ENCODE measurements around the gene ITGA11.
"Not testable (repeated sequence)": the region's sequence is repeated elsewhere in the genome, so short reads cannot be mapped to it uniquely, and the experiment has no call there.

ITGA11 gene

DNA sequence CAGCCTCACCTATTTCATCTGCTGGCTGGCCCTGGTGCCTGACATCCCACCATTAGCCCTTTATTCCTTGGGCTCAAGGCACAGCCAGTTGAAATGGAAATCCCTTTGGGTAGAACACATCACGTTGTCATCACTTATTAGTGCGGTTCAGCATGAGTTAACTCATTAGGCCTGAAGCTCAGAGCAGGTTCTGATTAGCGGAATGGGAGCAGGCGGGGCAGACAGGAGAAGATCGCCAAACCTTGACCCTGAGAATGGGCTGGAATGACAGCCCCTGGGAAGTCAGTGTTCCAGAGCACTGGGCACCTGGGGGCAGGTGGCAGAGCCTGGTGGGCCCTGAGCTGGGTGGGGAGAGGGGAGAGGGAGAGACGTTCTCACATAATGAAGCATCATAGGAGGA is 5.8 kb downstream of the ITGA11 start:
- no peak for DNase-seq
- no peak overlapping the region for H3K4me3 Mint-ChIP-seq

DNA sequence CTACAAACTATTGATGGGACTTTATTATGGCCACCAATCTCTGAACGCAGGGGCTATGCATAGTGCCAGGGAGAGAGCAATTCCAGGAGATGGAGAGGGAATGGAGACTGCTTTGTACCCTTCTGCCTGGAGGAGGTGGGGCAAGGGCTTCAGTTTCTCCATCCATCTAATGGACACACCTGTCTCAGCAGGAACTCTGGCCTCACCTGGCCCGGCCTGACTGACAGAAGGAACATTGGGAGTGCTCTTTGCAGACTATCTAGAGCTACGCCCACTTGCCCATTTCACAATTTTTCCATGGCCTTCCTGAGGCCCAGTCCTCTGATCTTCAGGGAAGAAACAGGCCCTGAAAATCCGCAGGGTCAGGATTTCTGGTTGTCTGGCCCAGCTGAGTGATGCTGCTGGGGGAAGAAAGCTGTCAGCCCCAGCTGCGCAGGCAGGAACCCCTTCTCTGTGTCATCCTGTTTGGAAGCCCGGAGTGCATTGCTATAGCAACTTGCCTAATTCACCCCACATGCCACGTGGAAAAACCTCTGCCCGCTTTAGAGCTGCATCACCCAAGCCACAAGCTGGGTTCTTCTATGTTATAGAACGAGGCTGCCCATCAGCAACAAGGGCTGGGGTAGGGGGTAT is 6.4 kb downstream of the ITGA11 start:
- ATAC-seq (replicated peaks): no peak

More for the DNA sequence above, 5.8 kb downstream of the ITGA11 start:
- no peaks in the 10 kb centered on the region for H3K36me3 Mint-ChIP-seq (ENCODE audit: insufficient read depth)
- ATAC-seq (replicated peaks): no peak
- H3K27me3 Mint-ChIP-seq: peaks cover 33 to 76% of the 10 kb centered on the region in 2 donors
- H3K9me3 Mint-ChIP-seq: no peaks in the 10 kb centered on the region
- no peaks in the 10 kb centered on the region for H3K4me1 Mint-ChIP-seq (ENCODE audit: low read depth in 2 of 2)
- no peak overlapping the region for H3K27ac Mint-ChIP-seq

DNA sequence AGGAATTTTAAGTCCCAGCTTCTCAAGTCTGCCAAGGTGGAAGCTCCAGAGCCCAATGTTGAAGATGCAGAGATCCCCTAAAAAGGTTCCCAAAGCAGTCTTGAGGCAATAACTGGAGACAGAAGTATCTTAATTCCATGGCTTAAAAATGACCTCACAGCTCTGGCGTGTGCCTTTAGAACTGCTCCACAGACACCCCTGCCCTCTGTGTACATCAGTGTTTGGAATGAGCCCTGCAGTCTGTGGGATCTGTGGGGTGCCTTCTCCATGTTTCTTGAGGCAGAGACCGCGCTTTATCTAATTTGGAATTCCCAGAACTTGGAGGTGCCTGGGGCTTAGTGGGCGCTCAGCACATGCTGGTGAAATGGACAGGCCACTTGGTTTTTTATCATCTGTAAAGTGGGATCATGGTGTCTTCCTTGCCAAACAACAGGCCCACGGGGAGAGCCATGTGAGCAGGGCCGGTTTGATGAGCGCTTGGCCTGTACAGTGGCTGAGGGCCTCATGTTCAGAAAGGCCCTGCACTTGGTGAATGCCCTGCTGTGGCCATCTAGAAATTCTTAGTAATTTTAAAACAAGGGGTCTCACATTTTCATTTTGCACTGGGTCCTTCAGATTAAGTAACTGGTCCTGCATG is 7.1 kb downstream of the ITGA11 start:
- DNase-seq (no peak), ATAC-seq (replicated peaks) (no peak)
- Mint-ChIP-seq H3K4me1 (ENCODE audit: low read depth in 2 of 2) (no peaks in the 10 kb centered on the region), H3K4me3 (no peak overlapping the region), H3K36me3 (ENCODE audit: insufficient read depth) (no peaks in the 10 kb centered on the region), H3K9me3 (no peaks in the 10 kb centered on the region), H3K27ac (no peak overlapping the region), H3K27me3 (peaks cover 33 to 69% of the 10 kb centered on the region in 2 donors)

More for the DNA sequence above, 6.4 kb downstream of the ITGA11 start:
- no peaks in the 10 kb centered on the region for H3K9me3 Mint-ChIP-seq
- no peak for DNase-seq
- H3K27ac Mint-ChIP-seq: no peak overlapping the region
- H3K4me3 Mint-ChIP-seq: no peak overlapping the region
- no peaks in the 10 kb centered on the region for H3K4me1 Mint-ChIP-seq (ENCODE audit: low read depth in 2 of 2)
- no peaks in the 10 kb centered on the region for H3K36me3 Mint-ChIP-seq (ENCODE audit: insufficient read depth)
- peaks cover 36 to 75% of the 10 kb centered on the region in 2 donors for H3K27me3 Mint-ChIP-seq

DNA sequence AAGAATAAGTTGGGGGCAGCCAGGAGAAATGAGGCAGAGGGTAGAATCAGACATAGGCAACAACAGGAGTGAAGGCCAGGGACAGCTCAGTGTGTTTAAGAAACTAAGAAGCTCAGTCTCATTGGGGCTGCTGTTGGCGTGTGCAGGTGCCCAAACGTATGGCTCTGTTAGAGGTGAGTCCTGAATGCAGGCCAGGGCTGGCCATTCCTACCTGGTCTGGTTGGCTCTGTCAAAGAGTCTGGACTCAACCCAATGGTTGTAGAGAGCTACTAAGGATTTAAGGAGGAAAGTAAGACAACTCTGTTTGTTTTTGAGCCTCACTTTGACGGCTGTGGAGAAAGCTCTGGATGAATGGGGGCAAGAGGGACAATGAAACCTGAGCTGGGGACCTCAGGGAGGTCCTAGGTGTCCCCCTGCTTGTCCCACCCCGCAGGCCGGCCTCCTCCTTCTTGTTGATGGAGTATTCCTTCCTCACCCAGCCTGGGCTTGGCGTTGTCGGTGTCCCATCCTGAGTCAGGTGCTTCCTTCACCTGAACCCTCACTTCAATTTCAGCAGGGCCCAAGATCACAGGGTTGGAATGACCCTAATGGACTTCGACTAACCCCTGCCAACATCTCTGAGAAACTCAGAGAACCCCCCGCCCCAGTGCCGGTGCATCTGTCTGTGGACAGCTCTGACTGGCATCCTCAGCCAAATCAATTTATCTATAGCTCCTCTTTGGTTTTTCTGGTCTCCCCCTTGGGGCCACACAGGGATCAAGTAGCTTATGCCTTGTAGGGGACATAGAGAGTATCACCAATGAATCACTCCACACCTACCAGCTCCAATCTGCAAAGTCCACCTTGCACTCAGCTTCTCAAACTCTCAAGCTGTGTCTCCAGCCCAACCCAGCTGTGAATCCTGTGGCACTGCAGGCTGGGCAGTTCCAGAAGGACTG is 8.3 kb downstream of the ITGA11 start:
- ATAC-seq (replicated peaks) (no peak), DNase-seq (no peak)
- H3K9me3 Mint-ChIP-seq: no peaks in the 10 kb centered on the region
- H3K4me1 Mint-ChIP-seq (ENCODE audit: low read depth in 2 of 2): no peaks in the 10 kb centered on the region
- H3K27ac Mint-ChIP-seq: no peak overlapping the region
- H3K36me3 Mint-ChIP-seq (ENCODE audit: insufficient read depth): no peaks in the 10 kb centered on the region
- no peak overlapping the region for H3K4me3 Mint-ChIP-seq
- H3K27me3 Mint-ChIP-seq: peaks cover 28 to 56% of the 10 kb centered on the region in 2 donors

DNA sequence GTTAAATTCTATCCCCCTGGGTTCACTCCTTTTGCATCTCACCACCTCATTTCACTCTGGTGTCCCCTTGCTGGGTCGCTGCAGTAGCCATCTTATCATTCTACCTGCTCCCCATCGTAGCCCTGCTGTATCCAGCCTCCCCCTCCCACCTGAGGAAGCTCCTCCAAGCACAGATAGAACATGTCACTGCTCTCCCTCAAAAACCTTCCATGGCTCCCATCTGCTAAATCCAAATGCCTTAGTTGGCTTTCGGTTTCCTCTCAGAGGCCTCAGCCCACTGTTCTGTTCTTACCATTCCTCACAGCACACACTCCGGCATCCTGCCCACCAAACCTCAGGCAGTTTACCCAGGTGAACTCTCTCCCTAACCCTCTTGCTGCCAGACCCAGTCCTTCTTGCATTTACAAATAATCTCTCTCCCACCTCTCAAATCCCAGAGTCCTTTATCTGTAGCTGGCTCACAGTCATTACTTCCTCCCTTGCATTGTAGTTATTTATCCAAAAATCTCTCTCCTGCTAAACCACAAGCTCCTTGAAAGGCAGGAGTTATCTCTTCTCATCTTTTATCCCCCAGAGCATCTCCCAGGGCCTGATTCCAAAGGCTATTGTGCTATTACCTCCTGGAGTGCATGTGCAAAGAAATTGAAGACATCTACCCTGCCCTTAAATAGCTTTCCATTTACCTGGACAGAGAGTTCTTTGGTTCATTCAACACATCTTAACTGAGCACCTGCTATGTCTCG is 9.4 kb downstream of the ITGA11 start:
- H3K27me3 Mint-ChIP-seq: peaks cover 28 to 46% of the 10 kb centered on the region in 2 donors
- not testable (repeated sequence) for H3K4me3 Mint-ChIP-seq; H3K27ac Mint-ChIP-seq; DNase-seq; H3K9me3 Mint-ChIP-seq; H3K36me3 Mint-ChIP-seq (ENCODE audit: insufficient read depth); H3K4me1 Mint-ChIP-seq (ENCODE audit: low read depth in 2 of 2); ATAC-seq (replicated peaks)

DNA sequence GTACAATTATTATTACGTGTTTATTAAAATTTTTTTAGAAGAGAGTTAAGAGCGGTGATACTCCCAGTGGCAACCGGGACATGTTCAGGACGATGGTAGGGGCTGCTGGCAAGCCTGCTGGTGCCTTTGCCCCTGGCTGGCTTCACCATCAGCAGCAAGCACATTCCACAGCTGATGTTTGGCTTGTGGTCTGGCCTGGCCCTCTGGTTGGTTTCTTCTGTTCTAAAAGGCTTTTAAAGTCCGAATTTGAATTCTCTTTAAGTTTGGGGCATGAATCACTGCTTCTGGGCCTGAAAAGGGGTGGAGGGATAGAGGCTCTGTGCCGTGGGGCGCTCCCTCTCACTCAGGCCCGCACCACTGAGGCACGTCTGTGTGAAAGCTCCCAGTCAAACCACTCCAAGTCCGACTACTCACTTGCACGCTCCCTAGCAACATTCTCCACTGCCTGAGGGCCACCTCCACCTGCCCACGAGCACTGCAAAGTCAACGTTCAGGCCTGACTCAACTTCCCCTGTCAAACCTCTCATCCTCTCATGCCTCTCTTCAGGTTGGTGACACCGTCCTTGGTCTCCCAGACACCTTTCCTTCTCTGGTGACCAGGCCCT is 10.1 kb downstream of the ITGA11 start:
- Mint-ChIP-seq H3K27ac (no peak overlapping the region), H3K36me3 (ENCODE audit: insufficient read depth) (no peaks in the 10 kb centered on the region)
- DNase-seq: no peak

DNA sequence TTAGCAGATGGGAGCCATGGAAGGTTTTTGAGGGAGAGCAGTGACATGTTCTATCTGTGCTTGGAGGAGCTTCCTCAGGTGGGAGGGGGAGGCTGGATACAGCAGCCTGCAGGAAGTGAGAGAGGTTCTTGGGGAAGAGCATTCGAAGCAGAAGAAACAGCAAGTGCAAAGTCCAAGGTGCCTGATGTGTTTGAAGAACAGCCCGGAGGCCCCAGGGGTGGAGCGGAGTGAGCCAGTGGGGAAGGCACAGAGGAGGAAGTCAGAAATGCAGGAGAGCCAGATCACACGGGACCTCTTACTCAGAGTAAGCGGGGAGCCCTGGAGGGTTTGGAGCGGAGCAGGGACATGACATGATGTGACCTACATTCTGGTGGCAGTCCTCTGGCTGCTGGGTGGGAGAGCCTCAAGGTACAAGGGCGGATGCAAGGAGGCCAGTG is 10.8 kb downstream of the ITGA11 start:
- ATAC-seq (replicated peaks) (no peak), DNase-seq (no peak)
- Mint-ChIP-seq H3K27me3 (peaks cover 28 to 38% of the 10 kb centered on the region in 2 donors), H3K4me1 (ENCODE audit: low read depth in 2 of 2) (no peaks in the 10 kb centered on the region), H3K4me3 (no peak overlapping the region), H3K27ac (no peak overlapping the region), H3K9me3 (no peaks in the 10 kb centered on the region), H3K36me3 (ENCODE audit: insufficient read depth) (no peaks in the 10 kb centered on the region)

More for the DNA sequence above, 10.1 kb downstream of the ITGA11 start:
- H3K4me1 Mint-ChIP-seq (ENCODE audit: low read depth in 2 of 2): no peaks in the 10 kb centered on the region
- peaks cover 28 to 39% of the 10 kb centered on the region in 2 donors for H3K27me3 Mint-ChIP-seq
- no peak overlapping the region for H3K4me3 Mint-ChIP-seq
- ATAC-seq (replicated peaks): no peak
- H3K9me3 Mint-ChIP-seq: no peaks in the 10 kb centered on the region

DNA sequence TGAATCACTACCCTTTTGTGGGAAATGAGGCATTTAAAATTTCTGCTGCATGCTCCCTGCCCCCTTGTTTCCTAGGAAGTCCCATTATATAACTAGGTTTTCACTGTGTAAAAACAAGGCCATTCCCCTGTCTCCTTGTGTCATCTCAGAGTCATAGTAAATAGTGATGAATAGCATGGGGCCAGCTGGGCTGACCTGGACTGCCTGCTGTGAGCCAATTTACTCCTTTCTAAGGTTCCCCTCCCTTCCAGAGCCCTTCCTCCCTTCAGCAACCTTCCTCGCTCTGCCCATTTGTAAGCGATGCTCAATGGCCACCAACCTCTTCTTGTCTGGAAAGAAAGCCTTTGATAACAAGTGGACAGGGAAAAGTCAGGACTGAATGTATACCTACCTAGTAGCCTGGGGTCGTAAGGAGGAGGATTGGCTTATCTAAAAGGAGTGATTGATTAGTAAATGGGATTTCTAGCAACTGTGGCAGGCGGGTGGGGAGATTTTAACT is 11.7 kb downstream of the ITGA11 start:
- Mint-ChIP-seq H3K4me1 (ENCODE audit: low read depth in 2 of 2) (no peaks in the 10 kb centered on the region), H3K4me3 (no peak overlapping the region), H3K27me3 (peaks cover 28 to 38% of the 10 kb centered on the region in 2 donors), H3K9me3 (no peaks in the 10 kb centered on the region), H3K27ac (no peak overlapping the region), H3K36me3 (ENCODE audit: insufficient read depth) (no peaks in the 10 kb centered on the region)
- DNase-seq: no peak
- ATAC-seq (replicated peaks): no peak

DNA sequence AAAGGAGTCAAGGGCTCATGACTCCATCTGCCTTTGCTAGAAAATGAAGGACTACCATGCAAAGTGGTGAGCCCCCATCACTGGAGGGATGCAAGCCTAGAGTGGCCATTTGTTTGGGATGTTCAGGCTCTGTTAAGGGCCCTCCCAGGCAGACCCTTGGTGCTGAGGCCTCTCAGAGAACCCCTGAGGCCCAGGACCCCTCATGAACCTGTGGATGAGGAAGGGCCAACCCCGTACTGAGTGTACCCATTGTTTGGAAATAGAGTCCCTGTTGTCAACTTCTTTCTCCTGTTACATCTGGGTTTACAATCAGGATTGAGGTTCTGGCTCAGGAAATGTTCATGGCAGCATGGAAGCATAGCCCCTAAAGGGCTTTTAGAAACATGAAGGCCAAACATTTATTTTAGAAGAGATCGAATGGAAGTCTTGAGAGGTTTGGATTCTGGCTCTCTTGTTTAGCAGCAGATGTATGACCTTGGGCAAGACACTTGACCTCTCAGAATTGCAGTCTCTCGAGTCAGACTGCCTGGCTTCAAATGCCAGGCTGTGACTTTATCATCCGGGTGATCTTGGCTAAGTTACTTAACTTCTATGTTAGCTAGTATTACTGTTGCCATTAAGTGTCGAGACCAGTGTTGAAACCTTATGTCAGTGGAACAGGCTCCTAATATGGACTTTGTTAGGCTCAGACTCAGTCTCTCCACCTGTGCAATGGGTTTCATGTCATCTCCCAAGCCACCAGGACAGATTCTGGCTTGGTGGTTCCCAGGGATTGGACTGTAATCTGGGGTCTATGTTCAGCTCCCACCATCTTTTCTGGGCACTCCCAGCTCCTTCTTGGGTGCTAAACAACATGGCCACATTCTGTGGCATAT is 12.4 kb downstream of the ITGA11 start:
- Mint-ChIP-seq H3K4me1 (ENCODE audit: low read depth in 2 of 2) (no peaks in the 10 kb centered on the region), H3K36me3 (ENCODE audit: insufficient read depth) (no peaks in the 10 kb centered on the region), H3K4me3 (no peak overlapping the region), H3K27ac (no peak overlapping the region), H3K9me3 (no peaks in the 10 kb centered on the region), H3K27me3 (peaks cover 28 to 38% of the 10 kb centered on the region in 2 donors)
- no peak for ATAC-seq (replicated peaks)
- no peak for DNase-seq

DNA sequence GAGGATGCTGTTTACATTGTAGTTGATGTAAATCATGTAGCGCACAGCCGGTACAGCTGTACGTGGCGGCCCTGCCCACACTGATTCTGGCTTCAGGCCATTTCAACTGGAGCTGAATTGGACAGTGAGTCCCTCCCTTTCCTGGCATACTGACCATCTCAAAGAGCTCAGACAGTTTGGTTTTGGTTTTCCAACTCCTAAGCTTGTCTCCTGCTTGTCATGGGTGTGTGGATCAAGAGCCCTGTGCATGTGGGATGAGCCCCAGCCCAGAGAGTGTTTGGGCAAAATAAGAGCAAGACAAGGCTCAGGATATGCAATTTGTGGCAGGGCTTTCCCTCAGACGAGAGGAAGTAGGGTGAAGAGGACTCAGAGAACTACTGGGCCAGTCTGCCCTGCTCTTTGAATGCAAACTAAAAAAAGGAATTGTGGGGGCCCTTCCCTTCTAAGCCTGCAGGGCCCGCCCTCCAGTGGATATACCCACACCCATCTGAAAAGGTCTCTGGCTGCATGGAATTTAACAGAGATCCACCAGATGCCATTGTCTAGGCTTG is 13.3 kb downstream of the ITGA11 start:
- Mint-ChIP-seq H3K36me3 (ENCODE audit: insufficient read depth) (no peaks in the 10 kb centered on the region), H3K4me1 (ENCODE audit: low read depth in 2 of 2) (no peaks in the 10 kb centered on the region), H3K27me3 (peaks cover 28 to 31% of the 10 kb centered on the region in 2 donors), H3K9me3 (no peaks in the 10 kb centered on the region), H3K27ac (no peak overlapping the region), H3K4me3 (no peak overlapping the region)
- DNase-seq (no peak), ATAC-seq (replicated peaks) (no peak)

DNA sequence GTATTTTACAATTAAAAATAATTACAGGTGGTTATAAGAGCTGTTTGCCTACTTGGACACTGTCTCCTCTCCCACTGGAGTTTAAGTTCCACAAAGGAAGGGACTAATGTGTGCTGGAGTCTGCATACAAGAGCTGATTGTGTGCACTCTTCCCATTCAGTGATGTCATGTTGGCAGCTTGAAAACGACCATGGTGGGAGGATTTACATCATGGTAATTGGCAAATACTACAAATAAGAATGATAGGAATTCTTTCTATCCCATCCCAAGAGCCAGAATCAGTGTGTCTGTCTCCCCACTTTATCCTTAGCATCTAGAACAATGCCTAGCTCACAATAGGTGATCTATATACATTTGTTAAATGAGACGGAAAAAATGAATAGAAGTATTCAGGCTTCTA is 14.1 kb downstream of the ITGA11 start:
- Mint-ChIP-seq H3K4me3 (no peak overlapping the region), H3K9me3 (no peaks in the 10 kb centered on the region), H3K27me3 (peaks cover 23% of the 10 kb centered on the region in 2 donors), H3K4me1 (ENCODE audit: low read depth in 2 of 2) (no peaks in the 10 kb centered on the region), H3K27ac (no peak overlapping the region), H3K36me3 (ENCODE audit: insufficient read depth) (no peaks in the 10 kb centered on the region)
- DNase-seq (no peak), ATAC-seq (replicated peaks) (no peak)

DNA sequence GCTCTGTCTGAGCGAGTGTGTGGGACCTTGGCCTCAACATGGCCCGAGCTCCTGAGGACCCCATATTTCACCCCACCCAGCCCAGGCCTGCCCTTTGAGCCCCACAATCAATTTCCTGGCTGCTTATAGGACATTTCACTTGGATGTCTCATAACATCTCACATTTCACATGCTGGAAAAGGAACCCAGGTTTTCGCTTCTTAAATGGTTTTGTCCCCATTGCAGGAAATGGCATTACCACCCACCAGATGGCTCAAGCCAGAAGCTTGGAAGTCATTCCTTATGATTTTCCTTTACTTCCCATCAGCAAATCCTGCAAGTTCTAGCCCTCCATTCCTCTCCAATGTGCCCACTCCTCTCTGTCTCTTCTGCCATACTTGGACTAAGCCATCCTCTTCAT is 14.9 kb downstream of the ITGA11 start:
- Mint-ChIP-seq H3K36me3 (ENCODE audit: insufficient read depth) (no peaks in the 10 kb centered on the region), H3K27me3 (peaks cover 14 to 15% of the 10 kb centered on the region in 2 donors), H3K9me3 (no peaks in the 10 kb centered on the region), H3K27ac (no peak overlapping the region), H3K4me1 (ENCODE audit: low read depth in 2 of 2) (no peaks in the 10 kb centered on the region), H3K4me3 (no peak overlapping the region)
- ATAC-seq (replicated peaks) (no peak), DNase-seq (no peak)
